Upper lobe of left lung (tissue), 6 donors: ENCODE measurements around the gene FOXN3. TPM values are rescaled to one million over a fixed set of nuclear protein-coding genes. Genes with fewer than 3 reads are reported as not detected.
A peak's percentile ranks its signal among the peaks of the same experiment; 100 is the strongest.

Experiments used
- ATAC-seq, 2 donors: fragments of 200-7000 bp; cut with Tn5 transposase; one replicate each; pipeline ENCODE4 v1.9.1; 2022; ENCODE audit warnings: mild to moderate bottlenecking in 2 of 2, moderate library complexity in 2 of 2; ENCODE audit not compliant: low FRiP score in 2 of 2
- DNase-seq, 2 donors: peaks; one replicate each; pipeline ENCODE4 v3.0.0-alpha.2; 2019 to 2020
- H3K27ac ChIP-seq, 4 donors: fragments of 200-600 bp; sonication (generic); one replicate each; pipeline ENCODE4 v1.5.1; 2016 to 2019
- H3K27me3 ChIP-seq, 4 donors: fragments of 200-600 bp; sonication (generic); one replicate each; pipeline ENCODE4 v1.5.1; 2017 to 2019
- H3K36me3 ChIP-seq, 4 donors: fragments of 200-600 bp; sonication (generic); one replicate each; pipeline ENCODE4 v1.5.1; 2016 to 2019
- H3K4me1 ChIP-seq, 4 donors: fragments of 200-600 bp; sonication (generic); one replicate each; pipeline ENCODE4 v1.5.1; 2018 to 2019
- H3K4me3 ChIP-seq, 4 donors: fragments of 200-600 bp; sonication (generic); one replicate each; pipeline ENCODE4 v1.5.1; 2017 to 2019; ENCODE audit warnings: mild to moderate bottlenecking in 2 of 4, moderate library complexity in 1 of 4
- H3K9me3 ChIP-seq, 4 donors: fragments of 200-600 bp; sonication (generic); one replicate each; pipeline ENCODE4 v1.5.1; 2018 to 2019
- CTCF ChIP-seq, 6 experiments: fragments of 450-650 bp in 4 of 6; fragments of 200-600 bp in 2 of 6; sonication (generic) in 2 of 6; IDR thresholded peaks; one replicate each; pipeline ENCODE4 v1.5.1; 2016 to 2019; ENCODE audit warnings: antibody characterized with exemption in 6 of 6
- EP300 ChIP-seq, 4 donors: sonication (generic); formaldehyde crosslinking; IDR thresholded peaks; one replicate each; pipeline ENCODE4 v1.5.1; 2017; ENCODE audit warnings: antibody characterized with exemption in 4 of 4, control low read depth in 2 of 4
- POLR2A ChIP-seq, 4 donors: fragments of 450-650 bp; IDR thresholded peaks; one replicate each; pipeline ENCODE4 v1.5.1; 2016 to 2017; ENCODE audit warnings: antibody characterized with exemption in 4 of 4, mild to moderate bottlenecking in 2 of 4
- POLR2AphosphoS5 ChIP-seq, 2 donors: sonication (generic); formaldehyde crosslinking; IDR thresholded peaks; one replicate each; pipeline ENCODE4 v1.5.1; 2017; ENCODE audit warnings: antibody characterized with exemption in 2 of 2
- WGBS, 2 donors: methylation state at CpG; one replicate each; pipeline ENCODE4 v1.1.5; 2017 to 2018; 5-methylcytosine and 5-hydroxymethylcytosine counted together
- total RNA-seq, 6 donors: library from RNA; depleted of rRNA in 4 of 6; stranded (reverse); fragments of >200 nt in 4 of 6; gene quantifications; one replicate each; pipeline versions ENCODE4 v1.1.0 to v1.2.1, GENCODE V29; 2016 to 2021
- donor health status: DM: no; HTN: no; CAD: no; lungs with moderate emphysema.
- donor health status: DM: no; HTN: yes; CAD: no; lungs with severe emphysema.

Gene FOXN3
- total RNA-seq, 6 donors from 2014 or later = 63.4 to 115 (median 77.2) TPM

DNA sequence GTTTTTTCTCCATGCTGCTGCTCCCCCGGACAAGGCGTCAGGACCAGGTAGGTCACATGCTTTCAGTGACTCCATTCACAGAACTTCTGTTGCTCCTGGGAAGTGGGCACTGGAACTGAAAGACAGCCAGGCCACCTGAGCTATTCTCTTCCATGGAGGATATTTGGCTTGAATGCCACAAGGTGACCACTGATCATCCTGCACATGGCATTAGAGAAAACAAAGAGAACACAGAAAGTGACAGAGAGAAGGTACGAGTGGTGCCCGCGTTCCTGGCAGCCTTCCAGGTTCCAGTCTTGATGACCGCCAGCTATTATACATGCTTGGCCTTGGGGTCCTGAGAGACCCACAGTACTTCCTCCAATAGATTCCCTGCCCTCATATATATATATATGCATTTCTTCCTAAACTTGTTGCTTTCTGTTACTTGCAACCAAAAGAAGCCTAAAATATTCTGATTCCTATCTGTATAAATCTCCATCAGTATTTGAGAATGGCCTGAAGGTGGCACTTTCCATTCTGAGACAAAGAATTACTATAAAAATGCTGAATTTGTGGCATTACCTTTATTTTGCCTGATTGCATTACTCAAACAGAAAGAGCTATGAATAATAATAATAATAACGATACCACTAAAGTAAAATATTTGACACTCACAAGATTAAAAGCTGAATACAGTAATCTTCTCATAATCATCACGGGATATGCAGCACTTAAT is 174.9 kb downstream of the FOXN3 start:
- 81 to 86% methylated on average over 8 of the region's 8 CpGs for WGBS, 2 donors
- Histone ChIP-seq H3K4me3 (no peak overlapping the region), H3K36me3 (no peaks in the 10 kb centered on the region), H3K27me3 (no peaks in the 10 kb centered on the region), H3K4me1 (peaks cover 3 to 21% (median 10%) of the 10 kb centered on the region in 4 donors), H3K27ac (no peak overlapping the region), H3K9me3 (no peaks in the 10 kb centered on the region)
- ATAC-seq = no peak
- no peak for DNase-seq
- no peak for TF ChIP-seq CTCF (IDR thresholded peaks at IDR 0.05)
- TF ChIP-seq POLR2AphosphoS5 (IDR thresholded peaks at IDR 0.05) = no peak
- TF ChIP-seq EP300 (IDR thresholded peaks at IDR 0.05) = no peak
- no peak for TF ChIP-seq POLR2A (IDR thresholded peaks at IDR 0.05)

GRCh38 chr14:89241257-89241656 is 175.8 kb downstream of the FOXN3 start:
- Histone ChIP-seq H3K27ac (no peak overlapping the region), H3K36me3 (no peaks in the 10 kb centered on the region), H3K4me1 (peaks cover 3 to 21% (median 10%) of the 10 kb centered on the region in 4 donors), H3K27me3 (no peaks in the 10 kb centered on the region), H3K4me3 (no peak overlapping the region), H3K9me3 (no peaks in the 10 kb centered on the region)
- DNase-seq = no peak
- ATAC-seq = peak in 1 of 2 donors; percentile 27
- TF ChIP-seq CTCF (IDR thresholded peaks at IDR 0.05) (no peak), POLR2AphosphoS5 (IDR thresholded peaks at IDR 0.05) (no peak), POLR2A (IDR thresholded peaks at IDR 0.05) (no peak), EP300 (IDR thresholded peaks at IDR 0.05) (no peak)
- WGBS, 2 donors = 76 to 94% methylated on average over 4 of the region's 4 CpGs

DNA sequence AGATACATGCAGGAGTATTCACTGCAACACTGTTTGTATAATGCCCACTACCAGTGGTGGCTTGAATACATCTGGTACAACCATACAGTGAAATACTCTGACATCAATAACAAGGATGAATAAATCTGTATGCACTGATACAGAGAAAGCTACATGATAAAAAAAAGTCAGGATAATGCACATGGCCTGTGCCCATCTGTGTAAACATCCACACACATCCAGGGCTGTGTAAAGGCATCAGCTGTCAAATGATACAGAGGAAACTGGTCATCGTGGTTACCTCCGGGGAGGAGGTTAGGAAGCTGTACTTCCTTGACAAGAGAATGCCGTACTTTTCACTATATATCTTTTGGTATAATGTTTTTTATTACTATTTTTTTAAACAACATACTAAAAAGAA is 176.6 kb downstream of the FOXN3 start:
- Histone ChIP-seq H3K27ac (no peak overlapping the region), H3K27me3 (no peaks in the 10 kb centered on the region), H3K4me1 (peaks cover 3 to 21% (median 10%) of the 10 kb centered on the region in 4 donors), H3K4me3 (no peak overlapping the region), H3K9me3 (no peaks in the 10 kb centered on the region), H3K36me3 (no peaks in the 10 kb centered on the region)
- TF ChIP-seq CTCF (IDR thresholded peaks at IDR 0.05) = no peak
- no peak for TF ChIP-seq POLR2AphosphoS5 (IDR thresholded peaks at IDR 0.05)
- TF ChIP-seq POLR2A (IDR thresholded peaks at IDR 0.05) = no peak
- no peak for TF ChIP-seq EP300 (IDR thresholded peaks at IDR 0.05)
- DNase-seq = no peak
- 31 to 55% methylated on average over 3 of the region's 3 CpGs for WGBS, 2 donors
- no peak for ATAC-seq

GRCh38 chr14:89239023-89239422 is 178.0 kb downstream of the FOXN3 start:
- ATAC-seq (no peak), DNase-seq (no peak)
- H3K27me3 ChIP-seq = no peaks in the 10 kb centered on the region
- no peaks in the 10 kb centered on the region for H3K36me3 ChIP-seq
- 90 to 93% methylated on average over 6 of the region's 6 CpGs for WGBS, 2 donors
- no peak overlapping the region for H3K4me3 ChIP-seq
- H3K4me1 ChIP-seq = peaks cover 3 to 21% (median 10%) of the 10 kb centered on the region in 4 donors
- TF ChIP-seq EP300 (IDR thresholded peaks at IDR 0.05) (no peak), POLR2AphosphoS5 (IDR thresholded peaks at IDR 0.05) (no peak), CTCF (IDR thresholded peaks at IDR 0.05) (no peak)
- no peaks in the 10 kb centered on the region for H3K9me3 ChIP-seq
- H3K27ac ChIP-seq = no peak overlapping the region
